K562 (cell line): ENCODE results near the gene CCKAR. TPM values are rescaled to one million over a fixed set of nuclear protein-coding genes. Genes with fewer than 3 reads are reported as not detected.

Source experiments
- ATAC-seq: fragments of 200-7000 bp; cut with Tn5 transposase; 3 replicates; pipeline ENCODE4 v1.9.1; 2020; ENCODE audit warnings: moderate library complexity
- BruUV-seq: library from RNA; stranded (reverse); fragments of 400-500 nt; replicated peaks from 2 replicates; lab custom pipeline; 2021; lab: Mats Ljungman, UMichigan
- CTCF ChIA-PET: fragments of 300-600 bp; formaldehyde crosslinking; extraction: SDS; loops from one replicate; lab custom pipeline; 2021; ENCODE audit warnings: low intra/inter-chr PET ratio; lab: Yijun Ruan, JAX
- POLR2A ChIA-PET: fragments of 300-600, 350-650 bp; sonication (Branson Sonifier 250); formaldehyde crosslinking; extraction: SDS; loops from one replicate; lab custom pipeline; 2021; ENCODE audit warnings: antibody characterized with exemption, inconsistent platforms; lab: Yijun Ruan, JAX
- DNase-seq, 4 experiments: peaks; one replicate each; pipeline versions ENCODE4 v3.0.0 to v3.0.0-alpha.2; 2011 to 2018; ENCODE audit warnings: low spot score in 3 of 4, mixed read lengths in 3 of 4; ENCODE audit errors: extremely low read depth in 1 of 4
- FAIRE-seq: peaks from 2 replicates; lab custom pipeline; 2011; peaks lifted over from hg19 to GRCh38; lab: Jason Lieb, UNC
- H2AFZ ChIP-seq: 2 replicates; pipeline ENCODE4 v1.6.0; 2011; ENCODE audit warnings: low read depth, low read length, control low read depth, inconsistent platforms
- H3K27ac ChIP-seq: fragments of 200-600 bp; 3 replicates; pipeline ENCODE4 v1.8.0; 2011; ENCODE audit warnings: low read depth, mild to moderate bottlenecking, control low read depth, inconsistent platforms, low read length, moderate library complexity, mixed read lengths; ENCODE audit errors: extremely low read depth
- H3K27me3 ChIP-seq, 2 experiments: fragments of 300-600 bp in 1 of 2; 2 replicates in 1 of 2; 3 replicates in 1 of 2; pipeline versions ENCODE4 v1.6.0 to v1.8.0; 2011; ENCODE audit warnings: inconsistent platforms in 2 of 2, low read length in 2 of 2, mild to moderate bottlenecking in 1 of 2, mixed read lengths in 1 of 2, moderate library complexity in 1 of 2; ENCODE audit not compliant: control insufficient read depth in 2 of 2, insufficient read depth in 2 of 2
- H3K36me3 ChIP-seq: fragments of 300-600 bp; 3 replicates; pipeline ENCODE4 v1.8.0; 2011; ENCODE audit warnings: mild to moderate bottlenecking, low read length, inconsistent platforms; ENCODE audit not compliant: control insufficient read depth, insufficient read depth
- H3K4me1 ChIP-seq, 2 experiments: fragments of 200-600 bp in 1 of 2; replicated peaks in 1 of 2; 2 replicates in 1 of 2; 3 replicates in 1 of 2; pipeline versions ENCODE4 v1.5.1 to v1.8.0; 2011; ENCODE audit warnings: inconsistent platforms in 2 of 2, low read length in 2 of 2, mild to moderate bottlenecking in 1 of 2, mixed read lengths in 1 of 2, moderate library complexity in 1 of 2; ENCODE audit not compliant: control insufficient read depth in 2 of 2, insufficient read depth in 2 of 2
- H3K4me2 ChIP-seq: 2 replicates; pipeline ENCODE4 v1.6.1; 2011; ENCODE audit warnings: low read length, control low read depth, inconsistent platforms, mixed read lengths; ENCODE audit not compliant: insufficient read depth
- H3K4me3 ChIP-seq: fragments of 200-600 bp; sonication (generic), shearing (Covaris generic); 2 replicates; pipeline ENCODE4 v1.5.1; 2016; ENCODE audit warnings: control low read depth, inconsistent platforms
- H3K79me2 ChIP-seq: fragments of 200-600 bp; 3 replicates; pipeline ENCODE4 v1.8.0; 2011; ENCODE audit warnings: low read length, inconsistent platforms; ENCODE audit not compliant: control insufficient read depth, insufficient read depth
- H3K9ac ChIP-seq, 2 experiments: 2 replicates each; pipeline versions ENCODE4 v1.6.0 to v1.6.1; 2011; ENCODE audit warnings: low read depth in 2 of 2, low read length in 2 of 2, control low read depth in 1 of 2, inconsistent platforms in 1 of 2, mild to moderate bottlenecking in 1 of 2, mixed read lengths in 1 of 2; ENCODE audit not compliant: insufficient read depth in 1 of 2
- H3K9me1 ChIP-seq: one replicate; pipeline ENCODE4 v1.6.0; 2011; ENCODE audit warnings: inconsistent platforms, mild to moderate bottlenecking, low read length, moderate library complexity; ENCODE audit not compliant: control insufficient read depth, insufficient read depth
- H3K9me3 ChIP-seq: replicated peaks from 2 replicates; pipeline ENCODE4 v1.5.1; 2011; ENCODE audit warnings: low read depth, low read length, inconsistent platforms; ENCODE audit not compliant: control insufficient read depth, insufficient read depth
- H4K20me1 ChIP-seq: replicated peaks from 2 replicates; pipeline ENCODE4 v1.6.1; 2011; ENCODE audit warnings: low read length, inconsistent platforms, mixed read lengths; ENCODE audit not compliant: control insufficient read depth, insufficient read depth
- JUND ChIP-seq, 2 experiments: IDR thresholded peaks; 2 replicates in 1 of 2; 3 replicates in 1 of 2; pipeline ENCODE4 v1.6.1; 2011; ENCODE audit warnings: borderline replicate concordance in 2 of 2, low read depth in 2 of 2, low read length in 2 of 2, improper control_type of control experiment in 1 of 2, missing biosample characterization in 1 of 2, missing genetic modification characterization in 1 of 2, missing genetic modification reagents in 1 of 2
- MED1 ChIP-seq: sonication (generic); formaldehyde crosslinking; IDR thresholded peaks from 2 replicates; pipeline ENCODE4 v1.8.1; 2023; ENCODE audit warnings: missing genetic modification reagents, borderline replicate concordance
- SFPQ ChIP-seq: fragments of 200-400 bp; formaldehyde crosslinking; IDR thresholded peaks from 2 replicates; pipeline ENCODE4 v1.6.1; 2017; ENCODE audit warnings: mild to moderate bottlenecking, low read depth, low read length, moderate library complexity
- WGBS: fragments of 100-300 bp; shearing (Covaris generic); methylation state at CpG from one replicate; pipeline ENCODE4 v1.1.6; 2016; ENCODE audit warnings: low coverage, mixed read lengths; ENCODE audit not compliant: insufficient coverage; ENCODE audit errors: missing lambda C conversion rate; 5-methylcytosine and 5-hydroxymethylcytosine counted together
- in situ Hi-C: fragments of 300-500 bp; cut with MboI; formaldehyde crosslinking; loops from 4 replicates; pipeline ENCODE4 v1.15.0; 2018; ENCODE audit warnings: inconsistent platforms, mixed read lengths
- intact Hi-C: fragments of 100-400 bp; cut with micrococcal nuclease; formaldehyde crosslinking; loops from 2 replicates; pipeline ENCODE4 v1.14.2; 2022
- polyA plus RNA-seq, 8 experiments: library from polyadenylated mRNA; depleted of rRNA in 4 of 8; stranded (reverse) in 5 of 8; unstranded in 3 of 8; fragments of >200 nt; fragmentation: Nextera tagmentation in 2 of 8; fragmentation: Illumina TruSeq in 1 of 8; extraction: Ambion mirVana in 2 of 8; extraction: Trizol in 1 of 8; gene quantifications; 2 replicates each; pipeline versions ENCODE4 v1.2.1 to v1.2.3, GENCODE V29; 2011 to 2014; ENCODE audit warnings: inconsistent platforms in 1 of 8, missing spikeins in 1 of 8
- total RNA-seq, 7 experiments: library from RNA; depleted of rRNA in 6 of 7; stranded (reverse); fragments of >200 nt in 6 of 7; fragmentation: Illumina TruSeq in 2 of 7; extraction: Trizol in 2 of 7; gene quantifications; 2 replicates each; pipeline versions ENCODE4 v1.2.1 to v1.2.3, GENCODE V29; 2011 to 2021; ENCODE audit warnings: low replicate concordance in 1 of 7

CCKAR gene
- total and polyA plus RNA-seq, 9 of the 15 experiments (the other 6 are each of a cell fraction or from before 2014, with no cell fraction given): not detected

- TF ChIP-seq JUND (IDR thresholded peaks at IDR 0.05; ENCODE audit: borderline replicate concordance, low read depth, low read length) (no peak), JUND (tag; IDR thresholded peaks at IDR 0.05; ENCODE audit: borderline replicate concordance, low read depth, low read length) (no peak), MED1 (CRISPR knock-in tag) (no peak), SFPQ (no peak)
- DNase-seq (no peak), FAIRE-seq (no peak), ATAC-seq (no peak)
- Histone ChIP-seq H3K4me2 (no peak overlapping the region), H3K9ac (no peak overlapping the region), H4K20me1 (no peaks in the 10 kb centered on the region), H3K4me1 (peaks cover 0 to 5% of the 10 kb centered on the region in 2 experiments; a peak in 1 of 5 replicates), H3K36me3 (no peaks in the 10 kb centered on the region), H3K27ac (no peak overlapping the region), H3K9me3 (no peaks in the 10 kb centered on the region), H2AFZ (no peak overlapping the region), H3K79me2 (no peaks in the 10 kb centered on the region), H3K27me3 (peaks cover 16 to 30% of the 10 kb centered on the region in 2 experiments; a peak in 4 of 5 replicates), H3K4me3 (no peak overlapping the region), H3K9me1 (no peaks in the 10 kb centered on the region)
- intact Hi-C loops (no loop called here), in situ Hi-C loops (no loop called here)
- ChIA-PET POLR2A (no interaction called here), CTCF (no interaction called here)
- WGBS: 0% methylated on average over 3 of the region's 3 CpGs
- no TSS peak for BruUV-seq
These were observed 32.2 kb upstream of the CCKAR start for GRCh38 chr4:26522478-26522877.
